ENCODE measurements around the gene MPL. TPM values are rescaled to one million over a fixed set of nuclear protein-coding genes. Genes with fewer than 3 reads are reported as not detected.

The MPL gene
- total RNA-seq, 1 donor from 2014 or later: not detected

DNA sequence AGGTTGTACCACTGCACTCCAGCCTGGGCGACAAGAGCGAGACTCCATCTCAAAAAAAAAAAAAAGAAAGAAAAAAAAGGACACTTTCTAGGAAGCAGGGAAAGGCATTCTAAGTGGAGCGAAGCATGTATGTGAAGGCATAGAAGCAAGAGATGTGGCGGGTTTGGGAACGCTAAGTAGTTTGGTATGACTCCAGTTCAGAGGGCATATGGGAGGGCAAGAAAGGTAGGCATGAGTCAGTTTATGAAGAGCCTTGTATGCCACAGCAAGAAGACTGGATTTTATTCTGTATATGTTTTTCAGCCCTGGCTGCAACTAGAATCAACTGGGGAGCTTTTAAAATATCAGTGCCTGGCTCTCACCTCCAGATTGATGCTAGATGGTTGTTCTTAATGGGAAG is 34.6 kb downstream of the MPL start:
- no peak for DNase-seq (ENCODE audit: low read depth)
- TF ChIP-seq, protein P1, sequence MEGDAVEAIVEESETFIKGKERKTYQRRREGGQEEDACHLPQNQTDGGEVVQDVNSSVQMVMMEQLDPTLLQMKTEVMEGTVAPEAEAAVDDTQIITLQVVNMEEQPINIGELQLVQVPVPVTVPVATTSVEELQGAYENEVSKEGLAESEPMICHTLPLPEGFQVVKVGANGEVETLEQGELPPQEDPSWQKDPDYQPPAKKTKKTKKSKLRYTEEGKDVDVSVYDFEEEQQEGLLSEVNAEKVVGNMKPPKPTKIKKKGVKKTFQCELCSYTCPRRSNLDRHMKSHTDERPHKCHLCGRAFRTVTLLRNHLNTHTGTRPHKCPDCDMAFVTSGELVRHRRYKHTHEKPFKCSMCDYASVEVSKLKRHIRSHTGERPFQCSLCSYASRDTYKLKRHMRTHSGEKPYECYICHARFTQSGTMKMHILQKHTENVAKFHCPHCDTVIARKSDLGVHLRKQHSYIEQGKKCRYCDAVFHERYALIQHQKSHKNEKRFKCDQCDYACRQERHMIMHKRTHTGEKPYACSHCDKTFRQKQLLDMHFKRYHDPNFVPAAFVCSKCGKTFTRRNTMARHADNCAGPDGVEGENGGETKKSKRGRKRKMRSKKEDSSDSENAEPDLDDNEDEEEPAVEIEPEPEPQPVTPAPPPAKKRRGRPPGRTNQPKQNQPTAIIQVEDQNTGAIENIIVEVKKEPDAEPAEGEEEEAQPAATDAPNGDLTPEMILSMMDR (conservative IDR thresholded peaks at IDR 0.05; ENCODE audit: low read depth, low read length): no peak
- H3K4me3 ChIP-seq (ENCODE audit: low read depth, low read length): no peak overlapping the region

DNA sequence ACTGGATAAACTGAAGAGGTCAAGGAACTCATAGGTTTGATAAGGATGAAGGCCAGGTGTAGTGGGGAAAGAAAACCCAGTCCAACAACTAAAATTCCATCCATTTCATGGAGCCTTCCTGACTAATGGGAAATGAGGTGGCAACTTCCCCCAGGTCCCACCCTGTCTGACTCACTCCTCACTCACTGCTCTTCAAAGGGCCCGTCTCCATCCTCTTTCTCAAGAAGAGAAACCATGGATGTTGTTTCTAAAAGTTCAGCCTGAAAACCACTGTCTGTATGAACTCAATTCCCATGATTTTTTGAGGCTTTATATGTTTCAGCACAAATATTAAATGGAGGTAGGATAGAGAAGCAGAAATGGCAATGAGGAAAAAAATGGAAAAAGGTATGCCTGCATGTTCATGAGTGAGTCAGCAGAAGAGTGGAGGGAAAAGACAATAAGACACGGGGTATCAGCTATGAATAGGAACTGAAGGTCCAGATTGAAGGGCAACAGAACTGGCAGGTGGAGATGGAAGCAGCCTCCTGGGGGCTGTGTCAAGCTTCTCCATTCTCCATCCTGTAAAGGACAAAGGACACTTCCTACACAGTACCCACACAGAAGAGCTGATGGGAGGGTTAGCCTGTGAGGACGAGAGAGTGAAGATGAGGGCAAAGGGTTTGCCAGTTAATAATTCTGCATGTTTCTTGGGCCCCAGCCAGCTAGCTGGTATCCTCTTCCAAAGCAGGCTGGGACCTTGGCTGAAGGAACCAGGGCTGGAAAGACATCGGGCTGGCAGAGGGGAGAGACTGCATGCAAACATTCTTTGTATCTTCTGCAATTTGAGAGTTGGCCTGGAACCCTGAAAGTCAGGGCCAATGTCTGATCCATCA is 35.7 kb downstream of the MPL start:
- DNase-seq (ENCODE audit: low read depth): no peak
- TF ChIP-seq, protein P1 (conservative IDR thresholded peaks at IDR 0.05; ENCODE audit: low read depth, low read length): no peak
- no peak overlapping the region for H3K4me3 ChIP-seq (ENCODE audit: low read depth, low read length)

DNA sequence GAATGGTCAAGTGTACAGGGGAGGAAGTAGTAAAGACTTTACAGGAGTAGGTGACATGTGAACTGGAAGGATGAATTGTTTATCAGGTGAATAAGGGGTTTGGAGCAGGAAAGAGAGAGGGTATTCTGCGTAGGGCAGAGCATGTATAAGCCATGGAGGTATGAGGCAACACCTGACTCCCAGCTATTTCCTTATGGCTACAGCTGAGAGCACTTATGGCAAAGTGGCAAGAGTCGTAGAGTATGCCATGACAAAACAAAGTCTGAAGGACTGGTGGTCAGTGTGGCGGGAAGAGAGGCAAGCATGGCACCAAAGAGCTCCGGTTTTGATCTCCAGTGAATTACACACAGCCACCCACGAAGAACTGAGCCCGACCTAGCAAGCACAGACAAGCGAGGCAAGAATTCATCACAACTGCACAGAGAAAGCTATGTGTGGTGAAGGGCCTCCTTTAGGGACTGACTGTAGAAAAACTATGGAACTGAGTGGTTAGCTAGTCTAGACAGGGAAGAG is 39.2 kb downstream of the MPL start:
- TF ChIP-seq, protein P1 (conservative IDR thresholded peaks at IDR 0.05; ENCODE audit: low read depth, low read length): no peak
- DNase-seq (ENCODE audit: low read depth): no peak

DNA sequence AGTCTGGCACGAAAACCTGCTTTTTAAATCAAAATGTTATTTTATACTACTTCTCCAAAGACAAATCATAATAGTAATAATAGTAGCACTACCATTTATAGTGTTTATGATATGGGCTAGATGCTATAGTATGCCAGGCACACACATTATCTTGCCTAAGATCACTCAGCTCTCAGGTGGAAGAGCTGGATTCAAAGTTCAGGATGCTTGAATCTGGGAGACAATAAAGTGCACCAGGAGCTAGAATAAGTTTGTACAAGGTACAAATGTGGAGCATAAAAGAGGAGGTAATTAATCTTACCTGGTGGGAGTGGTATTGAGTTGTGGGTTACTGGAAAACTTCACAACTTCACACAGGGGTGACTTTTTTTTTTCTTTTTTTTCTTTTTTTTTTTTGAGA is 40.2 kb downstream of the MPL start:
- DNase-seq (ENCODE audit: low read depth): no peak
- no peak overlapping the region for H3K4me3 ChIP-seq (ENCODE audit: low read depth, low read length)
- TF ChIP-seq, protein P1 (conservative IDR thresholded peaks at IDR 0.05; ENCODE audit: low read depth, low read length): no peak

More for the DNA sequence above, 39.2 kb downstream of the MPL start:
- no peak overlapping the region for H3K4me3 ChIP-seq (ENCODE audit: low read depth, low read length)

DNA sequence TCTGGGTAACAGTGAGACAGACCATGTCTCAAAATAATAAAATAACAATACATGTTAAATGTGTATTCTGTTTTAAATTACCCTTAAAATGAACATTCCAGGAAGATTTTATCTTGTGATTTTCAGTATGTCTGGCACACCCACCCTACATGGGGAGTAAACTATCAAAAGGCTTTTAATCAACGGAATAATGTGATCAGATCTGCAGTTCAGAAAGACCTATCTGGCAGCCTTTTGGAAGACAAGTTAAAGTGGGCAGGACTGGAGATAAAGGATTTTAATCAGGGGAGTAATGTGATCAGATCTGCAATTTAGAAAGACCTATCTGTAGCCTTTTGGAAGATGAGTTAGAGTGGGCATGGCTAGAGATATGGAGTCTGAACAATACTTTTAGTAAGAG is 41.9 kb downstream of the MPL start:
- no peak for DNase-seq (ENCODE audit: low read depth)
- H3K4me3 ChIP-seq (ENCODE audit: low read depth, low read length): no peak overlapping the region
- TF ChIP-seq, protein P1 (conservative IDR thresholded peaks at IDR 0.05; ENCODE audit: low read depth, low read length): no peak

GRCh38 chr1:43381612-43382011 is 44.0 kb downstream of the MPL start:
- no peak for DNase-seq (ENCODE audit: low read depth)
- TF ChIP-seq, protein P1 (conservative IDR thresholded peaks at IDR 0.05; ENCODE audit: low read depth, low read length): no peak
- no peak overlapping the region for H3K4me3 ChIP-seq (ENCODE audit: low read depth, low read length)
